Measurements from ENCODE around the gene PDZD7.

- TF ChIP-seq RAD21 (conservative IDR thresholded peaks at IDR 0.05) (no peak), CTCF (IDR thresholded peaks at IDR 0.05; ENCODE audit: poor library complexity, severe bottlenecking) (no peak)
Observed at GRCh38 chr10:101064415-101065030, 33.6 kb upstream of the PDZD7 start.

Measured in neural cell (in vitro differentiated cells).